ENCODE data around the gene SUCO. TPM values are rescaled to one million over a fixed set of nuclear protein-coding genes. Genes with fewer than 3 reads are reported as not detected.
A peak's percentile ranks its signal among the peaks of the same experiment; 100 is the strongest.

SUCO gene
- total RNA-seq, 2 donors from 2014 or later = 86.9 to 95.8 TPM

DNA sequence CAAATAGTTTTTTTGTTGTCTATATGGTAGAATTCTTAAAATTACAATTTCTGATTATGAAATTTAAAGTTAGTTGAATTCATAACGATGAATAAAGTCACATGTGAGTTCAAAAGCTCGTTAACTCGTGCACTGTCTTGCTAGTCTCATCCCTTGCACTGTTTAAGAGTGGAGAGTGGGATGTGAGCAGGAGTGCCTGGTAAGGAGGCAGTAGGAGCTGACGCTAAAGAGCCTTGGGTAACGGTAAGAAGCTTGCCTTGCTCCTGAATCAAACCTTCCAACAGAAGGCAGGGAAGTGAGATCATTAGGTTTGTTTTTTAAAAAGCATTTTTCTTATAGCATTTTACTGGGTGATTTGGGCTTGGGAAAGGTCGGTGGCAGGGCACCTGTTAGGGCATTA lies 123.6 kb downstream of the SUCO start:
- Mint-ChIP-seq H3K4me1 (peaks cover 35% of the 10 kb centered on the region), H3K27ac (peak overlapping the region; percentile 49), H3K4me3 (peak overlapping the region; percentile 13), H3K27me3 (no peaks in the 10 kb centered on the region), H3K36me3 (ENCODE audit: low read depth) (no peaks in the 10 kb centered on the region)
- no peak for ATAC-seq
- H3K9me3 ChIP-seq (ENCODE audit: control insufficient read depth, low read length, poor library complexity, severe bottlenecking) = no peaks in the 10 kb centered on the region
- DNase-seq = no peak

GRCh38 chr1:172657586-172657985 lies 124.6 kb downstream of the SUCO start:
- Mint-ChIP-seq H3K4me3 (no peak overlapping the region), H3K4me1 (peaks cover 42% of the 10 kb centered on the region), H3K36me3 (ENCODE audit: low read depth) (no peaks in the 10 kb centered on the region), H3K27ac (peak overlapping the region; percentile 49), H3K27me3 (no peaks in the 10 kb centered on the region)
- DNase-seq (no peak), ATAC-seq (no peak)
- H3K9me3 ChIP-seq (ENCODE audit: control insufficient read depth, low read length, poor library complexity, severe bottlenecking) = no peaks in the 10 kb centered on the region

- ATAC-seq (peak; percentile 27), DNase-seq (no peak)
- H3K27me3 Mint-ChIP-seq = no peaks in the 10 kb centered on the region
- H3K4me1 Mint-ChIP-seq = peaks cover 48% of the 10 kb centered on the region
- H3K4me3 Mint-ChIP-seq = peak within 1 kb of the TSS; percentile 86
- H3K9me3 ChIP-seq (ENCODE audit: control insufficient read depth, low read length, poor library complexity, severe bottlenecking) = no peaks in the 10 kb centered on the region
- H3K36me3 Mint-ChIP-seq (ENCODE audit: low read depth) = no peaks in the 10 kb centered on the region
- peak within 1 kb of the TSS; percentile 66 for H3K27ac Mint-ChIP-seq
These were observed 126.0 kb downstream of the SUCO start, which contains the start of gene FASLG for GRCh38 chr1:172658871-172659453. Gene FASLG, plus strand, starts transcription at chr1:172659103. Its CDS starts 99 bp downstream, at chr1:172659202.

DNA sequence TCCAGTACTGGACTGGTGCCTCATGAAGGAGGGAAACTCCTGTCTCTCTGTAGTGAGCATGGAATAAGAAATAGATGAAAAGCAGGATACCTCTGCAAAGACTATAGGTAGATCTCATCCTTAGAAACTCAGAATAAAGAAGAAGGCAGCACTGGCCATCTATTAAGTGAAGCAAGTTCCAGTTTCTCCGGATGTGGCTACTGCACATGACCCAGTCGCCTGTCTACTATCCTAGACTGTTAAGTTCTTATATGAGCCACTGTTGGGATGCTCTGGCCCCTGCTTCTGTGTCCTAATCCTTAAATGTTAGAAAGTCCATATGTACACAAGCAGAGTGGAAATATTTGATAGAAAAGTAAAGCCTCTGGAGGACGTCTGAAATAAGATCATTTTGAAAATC lies 128.2 kb downstream of the SUCO start:
- Mint-ChIP-seq H3K4me1 (peaks cover 48% of the 10 kb centered on the region), H3K4me3 (peak overlapping the region; percentile 67), H3K27me3 (no peaks in the 10 kb centered on the region), H3K36me3 (ENCODE audit: low read depth) (peaks cover 3% of the 10 kb centered on the region), H3K27ac (peak overlapping the region; percentile 66)
- ATAC-seq (no peak), DNase-seq (no peak)
- H3K9me3 ChIP-seq (ENCODE audit: control insufficient read depth, low read length, poor library complexity, severe bottlenecking) = no peaks in the 10 kb centered on the region

Other genes with a start within 250 kb of the SUCO start
- gene C1orf105, start 112.5 kb upstream of the SUCO start, total RNA-seq = not detected
- 10 to 100 TPM; 21.4 to 24.9 TPM for gene PIGC, start 89.1 kb upstream of the SUCO start, total RNA-seq
- gene FASLG, start 126.0 kb downstream of the SUCO start, total RNA-seq = under 1 TPM in 1 of 2 donors, not detected in 1; 0.47 TPM

All from T-helper 17 cell (primary cell).